GM19468 (cell line): ENCODE data around the gene QPCTL.
"Not testable (repeated sequence)": the region's sequence is repeated elsewhere in the genome, so short reads cannot be mapped to it uniquely, and the experiment has no call there.

Experiments used
- ATAC-seq: cut with Tn5 transposase; IDR thresholded peaks from one replicate; pipeline ENCODE4 v1.9.1; 2021; ENCODE audit warnings: mild to moderate bottlenecking, moderate library complexity, moderate number of reproducible peaks; ENCODE audit not compliant: unreplicated experiment; ENCODE audit errors: extremely low read depth

The QPCTL gene

DNA sequence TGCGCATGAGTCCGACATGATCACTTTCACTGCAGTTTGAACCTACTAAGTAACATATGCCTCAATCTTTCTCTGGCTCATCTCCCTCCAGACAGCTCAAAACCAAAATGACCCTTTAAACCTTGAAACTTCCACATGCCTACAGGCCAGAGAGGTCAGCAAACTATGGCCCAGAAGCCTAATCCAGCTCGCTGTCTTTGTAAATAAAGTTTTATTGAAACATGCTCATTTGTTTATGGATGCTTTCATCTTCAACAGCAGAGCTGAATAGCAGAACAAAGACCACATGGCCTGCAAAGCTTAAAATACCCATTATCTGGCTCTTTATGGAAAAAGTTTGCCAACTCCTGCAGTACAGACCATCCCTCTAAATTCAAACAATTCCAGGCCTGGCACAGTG, 22.7 kb downstream of the QPCTL start:
- ATAC-seq: no peak

- no peak for ATAC-seq
Observed at GRCh38 chr19:45716359-45717130, 24.1 kb downstream of the QPCTL start.

DNA sequence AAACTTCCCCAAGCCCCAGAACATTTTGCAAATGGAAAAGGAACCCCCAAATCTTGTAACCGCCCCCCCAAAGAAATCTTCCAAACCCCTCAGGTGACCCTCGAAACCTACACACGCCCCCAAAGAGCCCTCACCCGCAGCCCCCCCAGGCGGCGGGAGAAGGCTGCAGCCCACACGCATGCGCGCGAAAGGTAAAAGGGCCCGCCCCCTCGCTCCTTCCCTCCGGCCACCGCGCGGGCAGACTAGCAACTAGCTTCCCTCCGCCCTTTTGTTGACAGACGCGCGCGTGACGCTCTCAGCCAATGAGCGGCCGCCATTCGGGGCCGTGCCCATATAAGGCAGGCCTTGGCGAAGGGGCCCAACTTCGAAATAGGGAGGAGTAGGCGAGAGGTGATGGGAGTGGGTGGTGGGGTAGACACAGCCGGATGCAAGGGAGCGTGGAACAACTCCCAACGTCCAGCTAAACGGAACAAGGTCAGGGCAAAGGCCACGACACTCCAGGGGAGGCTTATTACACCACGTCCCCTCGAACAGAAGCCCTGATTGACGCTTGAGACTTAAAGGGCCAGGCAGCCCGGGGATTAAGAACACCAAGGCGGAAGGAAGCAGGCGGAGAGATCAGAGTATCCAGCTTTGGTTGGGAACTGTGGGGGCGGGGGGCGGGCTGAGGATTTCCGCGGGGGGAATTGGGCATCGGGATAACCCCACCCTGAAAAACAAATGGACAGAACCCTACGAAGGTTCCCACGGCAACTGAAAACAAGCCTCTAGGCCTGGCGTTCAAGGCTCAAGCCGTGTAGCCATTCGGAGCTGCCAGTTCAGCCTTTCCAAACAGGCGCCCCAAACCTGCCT, 24.9 kb downstream of the QPCTL start:
- peak; percentile 74 for ATAC-seq

GRCh38 chr19:45717983-45718650, 25.7 kb downstream of the QPCTL start:
- no peak for ATAC-seq

- not testable (repeated sequence) for ATAC-seq
Observed at GRCh38 chr19:45720065-45720464, 27.6 kb downstream of the QPCTL start.

GRCh38 chr19:45728683-45729082, 36.2 kb downstream of the QPCTL start:
- not testable (repeated sequence) for ATAC-seq

- ATAC-seq: no peak
Observed at GRCh38 chr19:45729800-45730290, 37.4 kb downstream of the QPCTL start.

DNA sequence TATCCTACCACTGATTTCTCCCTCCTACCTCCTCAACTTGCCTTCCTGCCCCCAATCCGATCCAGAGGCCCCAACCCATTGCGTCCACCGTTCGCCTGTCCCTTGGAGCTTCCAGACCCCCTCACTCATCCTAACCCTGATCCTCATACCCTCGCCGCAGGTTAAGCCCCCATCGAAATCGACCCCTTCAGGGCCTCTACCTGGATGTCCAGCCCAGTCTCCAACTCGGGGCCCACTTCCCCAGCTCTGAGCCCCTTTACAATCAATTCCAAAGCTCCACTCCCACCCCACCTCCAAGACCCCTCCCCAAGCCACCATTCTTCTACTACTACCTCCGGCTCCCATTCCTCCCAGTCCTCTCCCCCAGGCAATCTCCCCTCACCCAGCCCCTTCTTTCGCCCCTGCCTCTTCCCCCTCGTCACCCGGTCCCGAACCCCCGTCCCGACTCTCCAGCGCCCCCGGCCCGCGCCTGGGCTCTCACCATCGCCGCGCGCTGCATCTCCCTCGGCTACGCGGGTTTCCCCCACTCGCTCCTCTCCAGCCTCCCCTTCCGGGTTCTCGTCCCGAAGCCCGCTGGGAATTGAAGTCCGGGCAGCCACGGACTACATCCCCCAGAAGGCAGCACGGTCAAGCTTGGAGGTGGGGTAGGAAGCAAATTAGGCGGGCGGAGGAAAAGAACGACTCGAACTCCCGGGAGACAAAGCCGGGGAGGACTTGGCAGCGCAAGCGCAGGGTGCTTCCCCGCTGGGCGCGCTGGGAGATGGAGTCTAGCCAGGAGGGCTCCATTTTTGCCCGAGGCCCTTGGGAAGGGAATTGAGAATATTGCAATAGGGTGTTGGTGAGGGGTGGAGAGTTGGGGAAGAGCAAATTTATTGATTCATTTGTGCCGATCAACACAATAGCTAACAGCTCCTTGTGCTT, 38.2 kb downstream of the QPCTL start, which contains the start of gene FBXO46:
FBXO46 (minus strand) TSS at position 529 of the 921 bp plus-strand sequence. CDS start 17,401 bp downstream, outside the sequence.
- peak; percentile 61 for ATAC-seq

DNA sequence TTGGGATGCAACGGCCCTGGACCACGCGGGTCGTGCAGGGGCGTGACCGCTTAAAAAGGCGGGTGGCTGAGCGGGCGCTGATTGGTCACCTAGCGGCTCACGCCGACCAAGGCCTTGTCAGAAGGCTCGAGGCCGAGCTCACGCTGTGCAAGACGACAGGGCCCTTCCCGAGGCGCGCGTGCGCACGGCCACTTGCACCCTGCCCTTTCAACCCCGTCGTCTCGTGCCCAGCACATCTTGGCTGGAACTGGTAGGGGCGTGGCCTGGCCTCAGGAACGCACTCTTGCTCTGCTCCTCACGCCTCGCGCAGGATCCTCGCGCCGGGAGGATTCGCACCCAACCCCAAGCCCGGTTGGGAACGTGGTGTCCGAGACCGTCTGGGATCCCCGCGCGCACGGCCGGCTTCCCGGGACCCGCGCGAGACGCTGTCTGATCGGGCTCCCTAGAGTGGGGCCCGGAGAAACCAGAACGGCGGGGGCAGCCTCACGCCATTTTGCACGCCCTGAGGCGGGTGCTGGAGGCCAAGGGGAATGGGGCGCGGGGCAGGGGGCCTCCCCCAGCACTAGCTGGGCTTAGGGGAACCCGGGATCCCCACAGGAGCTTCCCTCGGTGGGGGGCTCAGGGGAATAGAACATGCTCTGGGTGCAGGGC, 40.8 kb downstream of the QPCTL start, which contains the start of gene MEIOSIN:
MEIOSIN (plus strand) TSS at position 280 of the 651 bp plus-strand sequence. CDS start 1,938 bp downstream, outside the sequence.
- ATAC-seq: no peak

DNA sequence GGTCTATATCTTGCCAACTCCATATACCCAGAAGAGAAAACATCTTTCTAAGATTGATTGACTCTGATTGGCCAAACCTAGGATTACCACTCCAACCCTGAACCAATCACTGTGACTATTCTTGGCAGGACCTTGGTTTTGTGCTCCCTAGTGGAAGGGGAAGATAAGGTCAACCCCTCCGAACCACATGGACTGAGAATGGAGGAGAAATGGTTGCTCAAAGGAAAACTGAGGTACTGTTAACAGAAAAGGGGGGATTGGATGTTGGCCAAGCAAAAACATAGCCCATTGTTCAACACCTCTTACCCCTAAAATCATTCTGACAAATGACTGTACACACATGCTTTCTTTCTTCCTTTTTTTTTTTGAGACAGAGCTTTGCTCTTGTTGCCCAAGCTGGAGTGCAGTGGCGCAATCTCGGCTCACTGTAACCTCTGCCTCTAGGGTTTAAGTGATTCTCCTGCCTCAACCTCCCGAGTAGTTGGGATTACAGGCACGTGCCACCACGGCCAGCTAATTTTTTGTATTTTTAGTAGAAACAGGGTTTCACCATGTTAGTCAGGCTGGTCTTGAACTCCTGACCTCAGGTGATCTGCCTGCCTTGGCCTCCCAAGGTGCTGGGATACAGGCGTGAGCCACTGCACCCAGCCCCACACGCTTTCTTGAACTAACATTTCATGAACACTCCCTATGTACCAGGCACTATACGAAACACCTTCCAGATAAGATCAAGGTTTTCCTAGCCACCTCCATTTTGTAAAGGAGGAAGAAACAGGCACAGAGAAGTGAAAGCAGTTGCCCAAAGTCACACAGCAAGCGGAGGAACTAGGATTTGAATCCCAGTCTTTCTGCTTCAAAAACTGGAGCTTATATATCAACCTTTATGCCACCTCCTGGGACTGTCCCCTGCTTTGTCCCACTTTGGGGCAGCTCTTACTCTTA, 47.3 kb downstream of the QPCTL start:
- ATAC-seq: no peak

- no peak for ATAC-seq
Observed at GRCh38 chr19:45742969-45743368, 50.5 kb downstream of the QPCTL start.

GRCh38 chr19:45745606-45746005, 53.1 kb downstream of the QPCTL start:
- no peak for ATAC-seq

DNA sequence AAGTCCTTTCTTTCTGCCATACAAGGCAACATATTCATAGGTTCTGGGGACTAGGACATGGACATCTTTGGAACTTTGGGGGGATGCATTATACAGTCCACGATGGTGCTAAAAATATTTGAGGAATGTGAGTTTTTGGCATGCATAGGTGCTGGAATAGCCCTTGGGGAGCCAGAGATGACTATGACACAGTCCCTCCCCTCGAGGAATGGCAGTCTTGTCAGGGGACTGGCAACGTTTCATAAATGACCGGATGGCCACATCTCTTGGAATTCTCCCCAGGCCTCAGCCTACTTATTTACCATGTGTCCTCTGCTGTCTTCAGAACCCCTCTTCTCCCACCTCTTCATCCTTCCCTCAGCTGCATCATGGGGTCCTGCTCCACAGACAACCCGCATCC, 54.4 kb downstream of the QPCTL start:
- ATAC-seq: no peak

DNA sequence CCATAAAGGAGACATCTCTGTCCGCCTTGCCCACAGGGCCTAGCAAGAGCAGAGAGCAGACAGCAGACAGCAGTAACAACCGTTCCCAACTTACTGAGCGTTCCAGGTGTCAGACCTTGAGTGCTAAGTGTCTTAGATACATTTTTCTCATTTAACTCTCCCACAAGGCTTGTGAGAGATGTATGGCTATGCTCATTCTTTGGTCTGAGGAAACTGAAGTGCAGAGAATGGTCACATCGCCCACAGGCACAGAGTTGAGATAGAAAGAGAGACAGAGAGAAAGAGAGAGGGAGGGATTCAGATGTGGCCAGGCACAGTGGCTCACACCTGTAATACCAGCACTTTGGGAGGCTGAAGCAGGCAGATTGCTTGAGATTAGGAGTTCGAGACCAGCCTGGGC, 55.0 kb downstream of the QPCTL start:
- ATAC-seq: no peak

GRCh38 chr19:45751483-45751882, 59.0 kb downstream of the QPCTL start:
- not testable (repeated sequence) for ATAC-seq

DNA sequence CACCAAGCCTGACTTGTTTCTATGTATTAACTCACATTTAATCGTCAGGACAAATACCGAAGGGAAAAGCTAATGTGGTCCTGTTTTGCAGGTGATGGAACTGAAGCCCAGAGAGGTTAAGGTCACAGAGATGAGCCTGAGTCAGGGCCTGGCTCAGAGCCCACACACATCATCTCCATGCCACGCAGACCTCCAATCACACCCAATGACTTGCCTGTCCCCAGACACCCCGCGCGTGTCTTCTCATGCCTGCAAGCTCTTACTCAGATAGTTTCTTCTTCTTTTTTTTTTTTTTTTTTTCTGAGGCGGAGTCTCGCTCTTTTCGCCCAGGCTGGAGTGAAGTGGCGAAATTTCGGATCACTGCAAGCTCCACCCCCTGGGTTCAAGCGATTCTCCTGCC, 60.2 kb downstream of the QPCTL start:
- no peak for ATAC-seq

DNA sequence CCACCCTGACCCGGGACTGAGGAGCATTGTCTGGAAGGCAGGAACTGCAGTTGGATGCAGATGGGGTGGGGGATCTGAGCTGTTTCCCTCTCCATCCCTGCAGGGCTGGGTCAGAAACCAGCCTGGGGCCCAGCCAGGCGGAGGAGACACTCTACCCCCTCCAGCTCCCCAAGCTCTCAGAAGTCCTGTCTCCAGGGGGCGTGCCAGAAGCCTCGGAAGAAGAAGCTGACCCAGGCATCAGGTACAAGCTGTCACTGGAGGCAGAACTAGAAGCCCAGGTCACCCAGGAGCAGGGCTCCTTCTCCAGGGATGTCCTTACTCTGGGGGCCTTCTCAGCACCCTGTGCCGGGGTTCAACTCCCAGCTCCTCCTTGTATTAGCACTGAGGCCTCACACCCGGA, 61.1 kb downstream of the QPCTL start:
- no peak for ATAC-seq
